Aorta (tissue), 5 donors: ENCODE data around the gene ARID1B. TPM values are rescaled to one million over a fixed set of nuclear protein-coding genes. Genes with fewer than 3 reads are reported as not detected.
A peak's percentile ranks its signal among the peaks of the same experiment; 100 is the strongest.

ENCODE experiments used
- ATAC-seq: fragments of 200-7000 bp; cut with Tn5 transposase; one replicate; pipeline ENCODE4 v1.9.1; 2022; ENCODE audit warnings: moderate library complexity; ENCODE audit not compliant: low FRiP score
- DNase-seq, 2 donors: peaks; one replicate each; pipeline ENCODE4 v3.0.0-alpha.2; 2020
- H3K27ac ChIP-seq, 2 donors: one replicate each; pipeline ENCODE4 v1.5.1; 2013; ENCODE audit warnings: low read length in 2 of 2, mild to moderate bottlenecking in 2 of 2, moderate library complexity in 2 of 2, control low read depth in 1 of 2, inconsistent platforms in 1 of 2, low read depth in 1 of 2
- H3K27me3 ChIP-seq, 2 donors: one replicate each; pipeline ENCODE4 v1.6.1; 2013; ENCODE audit warnings: control low read depth in 1 of 2, low read length in 1 of 2, mild to moderate bottlenecking in 1 of 2, moderate library complexity in 1 of 2; ENCODE audit not compliant: insufficient read depth in 2 of 2, control insufficient read depth in 1 of 2
- H3K36me3 ChIP-seq, 2 donors: one replicate each; pipeline ENCODE4 v1.6.1; 2013; ENCODE audit warnings: control low read depth in 1 of 2, low read length in 1 of 2, mild to moderate bottlenecking in 1 of 2; ENCODE audit not compliant: insufficient read depth in 2 of 2, control insufficient read depth in 1 of 2
- H3K4me1 ChIP-seq, 2 donors: one replicate each; pipeline ENCODE4 v1.6.1; 2013; ENCODE audit warnings: low read length in 2 of 2, control low read depth in 1 of 2, mild to moderate bottlenecking in 1 of 2, moderate library complexity in 1 of 2; ENCODE audit not compliant: insufficient read depth in 2 of 2, control insufficient read depth in 1 of 2
- H3K4me3 ChIP-seq, 2 donors: one replicate each; pipeline ENCODE4 v1.5.1; 2013; ENCODE audit warnings: low read length in 2 of 2, control low read depth in 1 of 2, mild to moderate bottlenecking in 1 of 2
- H3K9me3 ChIP-seq: one replicate; pipeline ENCODE4 v1.6.1; 2013; ENCODE audit warnings: mild to moderate bottlenecking, low read length; ENCODE audit not compliant: control insufficient read depth
- WGBS, 2 donors: extraction: QIAGEN DNeasy Blood & Tissue Kit; methylation state at CpG; one replicate each; pipeline ENCODE4 v1.1.7; 2013; 5-methylcytosine and 5-hydroxymethylcytosine counted together
- intact Hi-C, 2 donors: fragments of 100-400 bp; cut with DNase I; formaldehyde crosslinking; loops; one replicate each; pipeline versions ENCODE4 v1.14.2 to v1.15.0; 2022
- polyA plus RNA-seq, 2 donors: library from polyadenylated mRNA; stranded (reverse); fragments of 200-250 nt; gene quantifications; one replicate each; pipeline ENCODE4 v1.2.3, GENCODE V29; 2013
- total RNA-seq, 2 donors: library from RNA; stranded (reverse); fragmentation: NEBNext Ultra II Directional; extraction: Animal tissue kit (Norgen Biotek cat#: 25700); gene quantifications; one replicate each; pipeline ENCODE4 v1.2.1, GENCODE V29; 2021
- donor health status: healthy with polysubstance abuse.
- donor health status: Bipolar disorder and iron deficiency.
- donor health status: DM: no; HTN: no; CAD: no.
- donor health status: DM: no; HTN: no; CAD: no.
- donor health status: DM: yes; HTN: yes; CAD: no.

The ARID1B gene
- total and polyA plus RNA-seq, 4 donors: 6.5 to 143 (median 54.5) TPM

DNA sequence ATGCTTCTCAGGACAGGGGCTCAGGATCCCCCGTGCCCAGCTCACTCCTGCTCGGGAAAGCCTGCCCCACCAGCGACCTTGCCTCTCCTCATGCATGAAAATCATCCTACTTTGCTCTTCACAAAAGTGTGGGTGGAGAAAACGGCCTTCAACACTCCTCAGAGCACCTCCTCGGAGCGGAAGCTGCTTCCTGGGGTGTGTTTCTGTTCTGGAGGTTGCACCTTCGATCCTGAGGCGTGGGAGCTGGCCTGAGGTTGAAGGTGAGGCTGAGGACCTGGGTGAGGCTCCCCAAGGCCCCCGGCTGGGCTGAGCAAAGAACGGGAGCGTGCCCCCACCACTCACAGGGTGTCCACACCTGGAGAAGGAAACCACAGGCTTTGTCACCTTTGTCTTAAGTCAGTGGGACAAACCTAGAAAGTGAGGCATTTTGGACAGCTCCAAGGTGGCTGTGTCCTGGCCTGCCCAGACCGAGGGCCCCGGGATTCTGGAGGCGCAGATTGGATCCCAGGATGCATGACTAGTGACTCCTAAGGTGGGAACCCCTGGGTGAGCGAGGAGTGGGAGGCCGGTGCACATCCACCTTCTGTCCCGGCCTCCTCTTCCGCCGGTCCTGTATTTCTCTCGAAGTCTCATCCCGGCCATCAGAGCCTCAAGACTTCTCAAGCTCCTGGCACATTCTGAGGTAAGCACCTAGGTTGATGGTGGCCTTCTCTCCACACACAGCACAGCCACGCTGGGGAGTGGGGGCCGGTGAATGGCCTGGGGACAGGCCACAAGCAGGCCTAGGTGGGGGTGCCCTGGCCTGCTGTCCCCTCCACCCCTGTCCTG is 441.4 kb downstream of the ARID1B start:
- Histone ChIP-seq H3K27me3 (no peaks in the 10 kb centered on the region), H3K27ac (peak overlapping the region; percentile 39 to 82), H3K4me1 (no peaks in the 10 kb centered on the region), H3K4me3 (no peak overlapping the region), H3K36me3 (no peaks in the 10 kb centered on the region), H3K9me3 (no peaks in the 10 kb centered on the region)
- peak in 1 of 2 donors; percentile 76 for DNase-seq
- intact Hi-C loops: loop anchor here in 1 of 2 donors (2.0 kb wide), 1 partner anchor 14 kb away; no protein-coding TSS in a partner anchor
- WGBS, 2 donors: 94 to 96% methylated on average over 23 of the region's 23 CpGs
- no peak for ATAC-seq

DNA sequence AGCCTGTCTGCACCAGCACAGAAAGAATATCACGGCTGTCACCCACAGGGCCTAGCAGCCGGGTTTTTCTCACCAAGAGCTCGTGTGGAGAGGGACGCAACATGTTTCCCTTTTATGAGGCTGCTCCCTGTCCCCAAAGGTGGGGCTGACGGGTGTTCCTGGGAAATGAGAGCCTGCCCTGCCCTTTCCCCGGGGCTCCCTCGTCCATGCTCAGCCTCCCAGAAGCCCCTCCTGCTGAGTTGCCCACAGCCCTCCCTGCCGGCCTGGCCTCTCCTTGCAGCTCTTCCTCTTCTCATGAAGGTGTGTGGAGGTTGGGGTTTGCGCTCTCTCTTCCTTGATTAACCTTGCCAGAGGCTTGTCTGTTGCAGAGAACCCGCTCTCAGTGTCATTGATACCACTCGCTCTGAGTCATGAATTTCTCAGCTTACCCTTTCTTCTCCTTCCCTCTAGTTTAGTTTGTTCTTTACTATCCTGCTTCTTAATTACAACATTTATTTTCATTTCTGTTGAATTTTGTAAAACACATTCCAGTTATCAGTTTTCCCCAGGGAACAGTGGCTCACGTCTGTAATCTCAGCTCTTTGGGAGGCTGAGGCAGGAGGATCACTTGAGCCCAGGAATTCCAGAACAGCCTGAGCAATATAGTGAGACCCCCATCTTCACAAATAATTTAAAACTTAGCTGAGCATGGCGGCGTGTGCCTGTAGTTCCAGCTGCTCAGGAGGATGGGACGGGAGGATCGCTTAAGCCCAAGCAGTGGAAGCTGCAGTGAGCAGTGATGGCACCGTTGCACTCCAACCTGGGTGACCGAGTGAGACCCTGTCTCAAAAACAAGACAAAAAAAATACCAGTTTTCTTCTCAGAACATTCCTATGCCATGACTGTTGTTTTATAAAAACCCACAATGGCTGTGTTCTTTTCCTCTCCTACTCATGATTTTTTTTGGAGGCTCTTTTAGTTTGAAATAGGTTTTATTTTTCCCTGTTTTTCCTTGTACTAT is 442.3 kb downstream of the ARID1B start:
- DNase-seq (peak in 1 of 2 donors; percentile 76), ATAC-seq (no peak)
- intact Hi-C loops: loop anchor here in 1 of 2 donors (2.0 kb wide), 1 partner anchor 15 kb away; no protein-coding TSS in a partner anchor
- H3K27me3 ChIP-seq: no peaks in the 10 kb centered on the region
- H3K27ac ChIP-seq: peak overlapping the region; percentile 39 to 82
- WGBS, 2 donors: 61 to 67% methylated on average over 17 to 18 of the region's 18 CpGs
- H3K9me3 ChIP-seq: no peaks in the 10 kb centered on the region
- H3K4me1 ChIP-seq: no peaks in the 10 kb centered on the region
- H3K4me3 ChIP-seq: no peak overlapping the region
- no peaks in the 10 kb centered on the region for H3K36me3 ChIP-seq

DNA sequence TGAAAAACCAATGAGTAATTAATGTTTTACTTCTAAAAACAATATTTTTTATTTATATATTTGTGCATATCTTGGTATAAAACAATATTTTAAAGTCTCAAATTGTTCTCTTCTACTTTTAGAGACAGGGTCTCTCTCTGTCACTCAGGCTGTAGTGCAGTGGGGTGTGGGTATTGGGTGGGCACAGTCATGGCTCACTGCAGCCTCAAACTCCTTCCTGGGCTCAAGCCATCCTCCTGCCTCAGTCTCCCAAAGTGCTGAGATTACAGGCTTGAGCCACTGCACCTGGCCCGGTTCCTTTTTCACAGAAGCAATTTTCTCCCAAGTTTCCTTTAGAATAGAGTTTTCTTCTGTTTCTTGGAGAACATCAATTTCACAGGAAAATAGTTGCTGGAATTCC is 443.3 kb downstream of the ARID1B start:
- Histone ChIP-seq H3K27me3 (no peaks in the 10 kb centered on the region), H3K36me3 (no peaks in the 10 kb centered on the region), H3K4me3 (no peak overlapping the region), H3K27ac (peak overlapping the region; percentile 69 to 73), H3K4me1 (peaks cover 0 to 1% of the 10 kb centered on the region in 2 donors), H3K9me3 (no peaks in the 10 kb centered on the region)
- 49 to 53% methylated on average over 1 of the region's 1 CpG for WGBS, 2 donors
- DNase-seq (no peak), ATAC-seq (no peak)
- intact Hi-C loops: no loop called here

DNA sequence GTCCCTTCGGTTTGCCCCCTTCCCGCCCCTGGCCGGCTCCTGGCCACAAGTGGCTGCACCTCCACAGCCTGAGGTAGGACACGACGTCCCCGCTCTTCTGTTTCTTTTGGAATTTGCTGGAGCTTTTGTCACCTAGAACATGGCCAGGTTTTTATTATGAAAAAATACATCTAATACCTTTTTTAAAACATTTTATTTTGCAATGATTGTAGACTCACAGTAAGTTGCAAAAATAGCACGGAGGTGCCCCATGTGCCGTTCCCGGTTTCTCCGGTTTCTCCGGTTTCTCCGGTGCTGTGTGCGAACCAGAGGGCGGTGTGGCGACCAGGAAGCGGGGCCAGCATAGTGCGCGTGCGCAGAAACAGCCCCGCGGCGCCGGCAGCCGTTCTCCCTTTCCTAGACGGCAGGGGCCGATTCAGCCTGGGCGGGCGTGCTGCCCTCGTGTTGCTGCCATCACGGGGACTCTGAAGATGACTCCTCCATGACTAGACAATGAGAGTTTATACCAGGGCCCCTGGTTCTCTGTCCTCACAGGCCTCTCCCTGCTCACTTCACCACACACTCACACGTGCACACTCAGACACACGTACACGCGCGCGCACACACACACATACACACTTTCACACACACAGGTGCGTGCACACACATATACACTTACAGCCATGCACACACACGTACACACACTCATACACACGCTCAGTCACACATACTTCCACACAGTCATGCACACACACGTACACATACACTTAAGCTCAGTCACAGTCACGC is 444.1 kb downstream of the ARID1B start:
- Histone ChIP-seq H3K27me3 (no peaks in the 10 kb centered on the region), H3K9me3 (no peaks in the 10 kb centered on the region), H3K4me1 (peaks cover 0 to 2% of the 10 kb centered on the region in 2 donors), H3K27ac (peak overlapping the region in 1 of 2 donors; percentile 83), H3K36me3 (no peaks in the 10 kb centered on the region), H3K4me3 (no peak overlapping the region)
- peak; percentile 78 for ATAC-seq
- DNase-seq: peak; percentile 89 to 95
- intact Hi-C loops: no loop called here
- 22 to 24% methylated on average over 41 of the region's 41 CpGs for WGBS, 2 donors

DNA sequence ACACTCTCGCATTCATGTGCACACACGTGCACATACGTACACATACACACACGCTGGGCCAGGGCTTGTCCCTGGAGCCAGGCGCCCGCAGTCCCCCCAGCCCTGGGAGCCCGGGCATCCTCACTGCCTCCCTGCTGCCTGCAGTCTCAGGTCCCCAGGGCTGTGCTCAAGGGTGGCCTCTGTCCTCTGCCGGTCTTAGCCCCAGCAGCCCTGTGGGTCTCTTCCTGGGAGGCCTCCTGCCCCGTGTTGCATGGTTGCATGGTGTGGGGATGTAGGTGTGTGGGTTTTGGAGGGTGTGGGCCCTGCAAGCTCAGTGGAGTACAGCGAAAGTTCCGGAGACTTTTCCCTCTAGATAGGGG is 444.6 kb downstream of the ARID1B start:
- 87 to 90% methylated on average over 11 of the region's 11 CpGs for WGBS, 2 donors
- H3K27me3 ChIP-seq: no peaks in the 10 kb centered on the region
- DNase-seq (peak in 1 of 2 donors; percentile 60), ATAC-seq (no peak)
- intact Hi-C loops: no loop called here
- H3K27ac ChIP-seq: peak overlapping the region; percentile 15 to 83
- no peaks in the 10 kb centered on the region for H3K36me3 ChIP-seq
- H3K4me3 ChIP-seq: no peak overlapping the region
- peaks cover 0 to 2% of the 10 kb centered on the region in 2 donors for H3K4me1 ChIP-seq
- no peaks in the 10 kb centered on the region for H3K9me3 ChIP-seq

DNA sequence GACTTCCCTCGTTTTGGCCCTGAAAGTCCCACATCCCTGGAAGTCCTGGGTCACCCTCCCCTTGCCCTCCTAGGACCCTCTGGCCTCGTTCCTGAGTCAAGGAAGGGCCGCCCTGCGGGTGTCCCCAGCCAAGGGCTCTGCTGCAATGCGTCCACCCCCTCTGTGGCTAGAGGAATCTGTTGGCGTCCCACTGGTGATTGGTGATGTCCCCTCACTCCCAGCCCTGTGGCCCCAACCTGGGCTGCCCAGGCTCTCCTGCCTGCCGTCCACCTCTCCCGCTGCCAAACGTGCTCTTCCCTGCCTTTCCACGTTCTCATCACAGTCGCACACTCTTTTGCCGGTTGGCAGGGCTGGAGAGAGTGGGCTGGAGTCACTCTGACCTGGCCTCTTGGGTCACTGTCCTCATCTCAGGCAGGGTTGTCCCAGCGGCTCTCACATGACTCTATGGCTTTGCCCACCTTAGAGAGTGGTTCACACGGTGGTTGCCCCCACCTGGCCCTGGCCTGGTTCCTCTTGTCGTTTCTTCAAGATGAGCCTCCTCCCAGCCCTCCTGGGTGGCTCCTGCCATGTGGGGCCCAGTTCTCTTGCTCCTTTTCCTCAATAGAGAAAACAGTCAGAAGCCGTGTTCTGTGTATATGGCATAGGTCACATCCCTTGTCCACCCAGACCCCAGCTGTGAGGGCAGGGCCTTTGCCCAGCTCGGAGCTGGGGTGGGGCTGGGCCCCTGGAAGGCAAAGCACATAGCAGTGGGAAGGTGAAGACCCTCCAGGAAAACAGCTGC is 445.2 kb downstream of the ARID1B start:
- Histone ChIP-seq H3K9me3 (no peaks in the 10 kb centered on the region), H3K36me3 (no peaks in the 10 kb centered on the region), H3K27ac (peak overlapping the region; percentile 15 to 83), H3K27me3 (no peaks in the 10 kb centered on the region), H3K4me1 (peaks cover 0 to 2% of the 10 kb centered on the region in 2 donors), H3K4me3 (no peak overlapping the region)
- whole genome bisulfite sequencing, 2 donors: 93 to 95% methylated on average over 17 of the region's 17 CpGs
- intact Hi-C loops: no loop called here
- ATAC-seq (no peak), DNase-seq (no peak)

DNA sequence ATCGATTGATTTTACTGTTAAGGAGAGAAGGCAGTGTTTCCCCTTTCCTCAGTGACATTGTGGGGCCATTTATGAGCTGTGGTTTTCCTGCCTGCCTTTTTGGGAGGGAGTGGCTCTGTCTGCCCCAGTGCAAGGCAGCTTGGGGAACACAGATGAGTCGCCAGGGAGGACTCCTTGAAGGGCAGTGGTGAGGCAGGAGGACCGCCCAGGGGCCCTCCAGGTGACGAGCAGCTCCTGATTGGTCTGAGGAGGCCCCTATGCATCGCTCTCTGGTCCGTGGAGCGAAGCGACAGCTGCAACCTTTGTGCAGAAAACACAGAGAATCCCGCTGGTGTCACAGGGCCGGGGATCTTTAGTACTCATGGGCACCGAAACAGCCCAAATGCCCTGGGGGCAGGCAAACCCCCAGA is 445.8 kb downstream of the ARID1B start:
- Histone ChIP-seq H3K4me1 (peaks cover 0 to 2% of the 10 kb centered on the region in 2 donors), H3K36me3 (no peaks in the 10 kb centered on the region), H3K9me3 (no peaks in the 10 kb centered on the region), H3K4me3 (no peak overlapping the region), H3K27ac (peak overlapping the region in 1 of 2 donors; percentile 83), H3K27me3 (no peaks in the 10 kb centered on the region)
- intact Hi-C loops: no loop called here
- ATAC-seq: no peak
- 92 to 97% methylated on average over 11 of the region's 11 CpGs for WGBS, 2 donors
- DNase-seq: no peak
